Trophoblast cell (in vitro differentiated cells and primary cell): ENCODE data around the gene DNAJC5G.

Experiments used
- DNase-seq, 2 donors: peaks; one replicate each; pipeline ENCODE4 v3.0.0-alpha.2; 2016
- H2AFZ ChIP-seq: 2 replicates; pipeline ENCODE4 v1.6.1; 2013; ENCODE audit warnings: low read length, moderate library complexity, mild to moderate bottlenecking; ENCODE audit not compliant: insufficient read depth, poor library complexity
- H2AK5ac ChIP-seq: 2 replicates; pipeline ENCODE4 v1.6.1; 2013; ENCODE audit warnings: mild to moderate bottlenecking, low read length
- H2BK120ac ChIP-seq: 2 replicates; pipeline ENCODE4 v1.6.1; 2013; ENCODE audit warnings: low read length, mild to moderate bottlenecking, moderate library complexity; ENCODE audit not compliant: insufficient read depth, poor library complexity
- H2BK12ac ChIP-seq: 2 replicates; pipeline ENCODE4 v1.6.1; 2013; ENCODE audit warnings: mild to moderate bottlenecking, low read length, moderate library complexity
- H2BK5ac ChIP-seq: 2 replicates; pipeline ENCODE4 v1.6.1; 2013; ENCODE audit warnings: low read length, low read depth, moderate library complexity, mild to moderate bottlenecking; ENCODE audit not compliant: poor library complexity
- H3K14ac ChIP-seq: 2 replicates; pipeline ENCODE4 v1.6.1; 2013; ENCODE audit warnings: mild to moderate bottlenecking, low read length
- H3K18ac ChIP-seq: 2 replicates; pipeline ENCODE4 v1.6.1; 2013; ENCODE audit warnings: mild to moderate bottlenecking, low read length
- H3K23ac ChIP-seq: 2 replicates; pipeline ENCODE4 v1.6.1; 2013; ENCODE audit warnings: low read length
- H3K27ac ChIP-seq: 2 replicates; pipeline ENCODE4 v1.5.1; 2013; ENCODE audit warnings: low read depth, mild to moderate bottlenecking, inconsistent platforms, low read length, moderate library complexity
- H3K27me3 ChIP-seq: 2 replicates; pipeline ENCODE4 v1.6.1; 2013; ENCODE audit warnings: inconsistent platforms, mild to moderate bottlenecking, low read length, moderate library complexity; ENCODE audit not compliant: insufficient read depth
- H3K36me3 ChIP-seq, 2 experiments: 1 replicate in 1 of 2; 2 replicates in 1 of 2; pipeline ENCODE4 v1.6.1; 2013; ENCODE audit warnings: low read length in 2 of 2, mild to moderate bottlenecking in 2 of 2, moderate library complexity in 1 of 2; ENCODE audit not compliant: insufficient read depth in 2 of 2, control insufficient read depth in 1 of 2
- H3K4ac ChIP-seq: 2 replicates; pipeline ENCODE4 v1.6.1; 2013; ENCODE audit warnings: low read depth, mild to moderate bottlenecking, low read length, moderate library complexity
- H3K4me1 ChIP-seq, 2 experiments: 1 replicate in 1 of 2; 2 replicates in 1 of 2; pipeline ENCODE4 v1.6.1; 2013; ENCODE audit warnings: low read length in 2 of 2, mild to moderate bottlenecking in 2 of 2, moderate library complexity in 1 of 2; ENCODE audit not compliant: insufficient read depth in 2 of 2, control insufficient read depth in 1 of 2
- H3K4me2 ChIP-seq: 2 replicates; pipeline ENCODE4 v1.6.1; 2013; ENCODE audit warnings: inconsistent platforms, mild to moderate bottlenecking, low read length, moderate library complexity
- H3K4me3 ChIP-seq: 2 replicates; pipeline ENCODE4 v1.5.1; 2013; ENCODE audit warnings: mild to moderate bottlenecking, low read depth, low read length, inconsistent platforms
- H3K79me1 ChIP-seq: one replicate; pipeline ENCODE4 v1.6.1; 2013; ENCODE audit warnings: low read length
- H3K79me2 ChIP-seq: 2 replicates; pipeline ENCODE4 v1.6.1; 2013; ENCODE audit warnings: low read length, mild to moderate bottlenecking; ENCODE audit not compliant: control insufficient read depth, insufficient read depth, poor library complexity
- H3K9ac ChIP-seq: 2 replicates; pipeline ENCODE4 v1.6.1; 2013; ENCODE audit warnings: mild to moderate bottlenecking, low read length
- H3K9me3 ChIP-seq: 2 replicates; pipeline ENCODE4 v1.6.1; 2013; ENCODE audit warnings: low read depth, mild to moderate bottlenecking, control low read depth, inconsistent platforms, low read length; ENCODE audit not compliant: insufficient read depth
- H4K12ac ChIP-seq: 2 replicates; pipeline ENCODE4 v1.6.1; 2013; ENCODE audit warnings: low read depth, mild to moderate bottlenecking, low read length, moderate library complexity
- H4K8ac ChIP-seq: 2 replicates; pipeline ENCODE4 v1.6.1; 2013; ENCODE audit warnings: low read depth, mild to moderate bottlenecking, low read length, moderate library complexity
- H4K91ac ChIP-seq: one replicate; pipeline ENCODE4 v1.6.1; 2013; ENCODE audit warnings: low read depth, mild to moderate bottlenecking, low read length, moderate library complexity
- WGBS: extraction: QIAGEN DNeasy Blood & Tissue Kit; methylation state at CpG from one replicate; pipeline ENCODE4 v1.1.7; 2013; ENCODE audit warnings: missing lambda C conversion rate; ENCODE audit not compliant: insufficient read length, insufficient coverage; ENCODE audit errors: extremely low coverage; 5-methylcytosine and 5-hydroxymethylcytosine counted together

DNAJC5G gene

GRCh38 chr2:27249159-27249890 is 25.9 kb upstream of the DNAJC5G start:
- DNase-seq = no peak
- no peak overlapping the region for H3K23ac ChIP-seq
- no peaks in the 10 kb centered on the region for H3K79me1 ChIP-seq
- no peak overlapping the region for H3K4me2 ChIP-seq
- H2BK5ac ChIP-seq = no peak overlapping the region
- no peak overlapping the region for H2AFZ ChIP-seq
- no peak overlapping the region for H3K9ac ChIP-seq
- no peak overlapping the region for H3K14ac ChIP-seq
- no peak overlapping the region for H3K4me3 ChIP-seq
- no peak overlapping the region for H4K12ac ChIP-seq
- no peaks in the 10 kb centered on the region for H3K9me3 ChIP-seq
- no peak overlapping the region for H2BK12ac ChIP-seq
- H3K18ac ChIP-seq = no peak overlapping the region
- H3K27ac ChIP-seq = no peak overlapping the region
- H2BK120ac ChIP-seq = no peak overlapping the region
- no peaks in the 10 kb centered on the region for H3K79me2 ChIP-seq
- H3K4me1 ChIP-seq = no peaks in the 10 kb centered on the region
- no peak overlapping the region for H3K4ac ChIP-seq
- H3K36me3 ChIP-seq = peaks cover under 1 to 8% of the 10 kb centered on the region in 2 experiments
- H2AK5ac ChIP-seq = no peak overlapping the region
- no peak overlapping the region for H4K8ac ChIP-seq
- no peaks in the 10 kb centered on the region for H3K27me3 ChIP-seq
- WGBS = no CpG with 5 or more reads among the region's 12 CpGs
- H4K91ac ChIP-seq = no peak overlapping the region

GRCh38 chr2:27249891-27250651 is 25.2 kb upstream of the DNAJC5G start:
- peak in 1 of 2 donors; percentile 25 for DNase-seq
- WGBS = no CpG with 5 or more reads among the region's 22 CpGs
- H2BK5ac ChIP-seq = no peak overlapping the region

GRCh38 chr2:27250652-27251379 is 24.4 kb upstream of the DNAJC5G start:
- no peak for DNase-seq
- no peak overlapping the region for H4K91ac ChIP-seq
- no peak overlapping the region for H3K4me2 ChIP-seq
- H3K18ac ChIP-seq = no peak overlapping the region
- H3K9me3 ChIP-seq = no peaks in the 10 kb centered on the region
- WGBS = no CpG with 5 or more reads among the region's 13 CpGs
- H3K79me2 ChIP-seq = no peaks in the 10 kb centered on the region
- H2AFZ ChIP-seq = no peak overlapping the region
- no peak overlapping the region for H3K23ac ChIP-seq
- H3K27ac ChIP-seq = no peak overlapping the region
- H3K9ac ChIP-seq = no peak overlapping the region
- no peak overlapping the region for H3K4ac ChIP-seq
- no peak overlapping the region for H2BK120ac ChIP-seq
- H3K27me3 ChIP-seq = no peaks in the 10 kb centered on the region
- H3K14ac ChIP-seq = no peak overlapping the region
- no peak overlapping the region for H2BK12ac ChIP-seq
- H3K4me3 ChIP-seq = no peak overlapping the region
- H4K8ac ChIP-seq = peak overlapping the region; percentile 17
- H4K12ac ChIP-seq = no peak overlapping the region
- H2BK5ac ChIP-seq = no peak overlapping the region
- H3K36me3 ChIP-seq = no peaks in the 10 kb centered on the region
- no peaks in the 10 kb centered on the region for H3K4me1 ChIP-seq
- no peak overlapping the region for H2AK5ac ChIP-seq
- H3K79me1 ChIP-seq = no peaks in the 10 kb centered on the region

More at GRCh38 chr2:27249891-27250651, 25.2 kb upstream of the DNAJC5G start:
- H3K4ac ChIP-seq = no peak overlapping the region
- H2BK120ac ChIP-seq = no peak overlapping the region
- no peak overlapping the region for H3K4me3 ChIP-seq
- no peak overlapping the region for H3K27ac ChIP-seq
- H4K12ac ChIP-seq = peak overlapping the region; percentile 31
- no peak overlapping the region for H2AK5ac ChIP-seq
- H3K18ac ChIP-seq = no peak overlapping the region
- H2AFZ ChIP-seq = no peak overlapping the region
- H3K79me1 ChIP-seq = no peaks in the 10 kb centered on the region
- no peaks in the 10 kb centered on the region for H3K9me3 ChIP-seq
- peak overlapping the region; percentile 24 for H4K8ac ChIP-seq
- no peak overlapping the region for H4K91ac ChIP-seq
- no peak overlapping the region for H3K23ac ChIP-seq
- H3K9ac ChIP-seq = no peak overlapping the region
- H2BK12ac ChIP-seq = no peak overlapping the region
- peaks cover 0 to 2% of the 10 kb centered on the region in 2 experiments for H3K36me3 ChIP-seq
- no peaks in the 10 kb centered on the region for H3K79me2 ChIP-seq
- H3K4me2 ChIP-seq = peak overlapping the region; percentile 19
- no peaks in the 10 kb centered on the region for H3K27me3 ChIP-seq
- no peaks in the 10 kb centered on the region for H3K4me1 ChIP-seq
- H3K14ac ChIP-seq = no peak overlapping the region

GRCh38 chr2:27251766-27252165 is 23.5 kb upstream of the DNAJC5G start:
- Histone ChIP-seq H2AK5ac (no peak overlapping the region), H2BK120ac (no peak overlapping the region), H3K36me3 (no peaks in the 10 kb centered on the region), H3K14ac (no peak overlapping the region), H3K23ac (no peak overlapping the region), H2BK5ac (no peak overlapping the region), H3K79me2 (no peaks in the 10 kb centered on the region), H4K12ac (no peak overlapping the region), H3K79me1 (no peaks in the 10 kb centered on the region), H3K9me3 (no peaks in the 10 kb centered on the region), H2AFZ (no peak overlapping the region), H3K27me3 (no peaks in the 10 kb centered on the region), H3K4me2 (no peak overlapping the region), H3K18ac (no peak overlapping the region), H3K4ac (no peak overlapping the region), H3K4me1 (no peaks in the 10 kb centered on the region), H2BK12ac (no peak overlapping the region), H3K27ac (no peak overlapping the region), H3K4me3 (no peak overlapping the region), H4K91ac (no peak overlapping the region), H3K9ac (no peak overlapping the region), H4K8ac (no peak overlapping the region)
- DNase-seq = no peak
- WGBS = no CpG with 5 or more reads among the region's 13 CpGs
